MM.1S (cell line): ENCODE results near the gene CBFA2T3.
A peak's percentile ranks its signal among the peaks of the same experiment; 100 is the strongest.

Experiments
- DNase-seq: peaks from one replicate; pipeline ENCODE4 v3.0.0-alpha.2; 2015
- H2AFZ ChIP-seq: fragments of 300-600 bp; sonication (generic); 2 replicates; pipeline ENCODE4 v1.6.0; 2016; ENCODE audit warnings: antibody characterized with exemption, low read length
- H3F3A ChIP-seq: fragments of 300-600 bp; sonication (generic); 2 replicates; pipeline ENCODE4 v1.6.1; 2016; ENCODE audit warnings: mild to moderate bottlenecking, antibody characterized with exemption, low read length, moderate library complexity, mixed read lengths; ENCODE audit not compliant: insufficient read depth
- H3K27ac ChIP-seq: fragments of 300-600 bp; sonication (generic); 2 replicates; pipeline ENCODE4 v1.5.1; 2016; ENCODE audit warnings: mild to moderate bottlenecking, low read length
- H3K27me3 ChIP-seq: fragments of 300-600 bp; sonication (generic); replicated peaks from 2 replicates; pipeline ENCODE4 v1.6.0; 2016; ENCODE audit warnings: low read length; ENCODE audit not compliant: insufficient read depth
- H3K36me3 ChIP-seq: fragments of 300-600 bp; sonication (generic); replicated peaks from 2 replicates; pipeline ENCODE4 v1.6.1; 2016; ENCODE audit warnings: mild to moderate bottlenecking, low read length, mixed read lengths; ENCODE audit not compliant: insufficient read depth
- H3K4me1 ChIP-seq: fragments of 300-600 bp; sonication (generic); 2 replicates; pipeline ENCODE4 v1.6.1; 2016; ENCODE audit warnings: low read length, mixed read lengths
- H3K4me2 ChIP-seq: fragments of 300-600 bp; sonication (generic); 2 replicates; pipeline ENCODE4 v1.6.0; 2016; ENCODE audit warnings: low read depth, low read length
- H3K4me3 ChIP-seq: fragments of 300-600 bp; sonication (generic); 2 replicates; pipeline ENCODE4 v1.5.1; 2016; ENCODE audit warnings: low read length, mixed read lengths
- H3K79me2 ChIP-seq: fragments of 300-600 bp; sonication (generic); 2 replicates; pipeline ENCODE4 v1.6.1; 2016; ENCODE audit warnings: mixed run types, low read length, mixed read lengths
- H3K9ac ChIP-seq: fragments of 300-600 bp; sonication (generic); 2 replicates; pipeline ENCODE4 v1.6.1; 2016; ENCODE audit warnings: low read length, mixed read lengths
- H3K9me2 ChIP-seq: fragments of 300-600 bp; sonication (generic); replicated peaks from 2 replicates; pipeline ENCODE4 v1.6.1; 2016; ENCODE audit warnings: mild to moderate bottlenecking, low read length, mixed read lengths; ENCODE audit not compliant: insufficient read depth
- H3K9me3 ChIP-seq: fragments of 300-600 bp; sonication (generic); replicated peaks from 2 replicates; pipeline ENCODE4 v1.6.1; 2016; ENCODE audit warnings: mild to moderate bottlenecking, low read length, mixed read lengths; ENCODE audit not compliant: insufficient read depth
- H4K20me1 ChIP-seq: fragments of 300-600 bp; sonication (generic); 2 replicates; pipeline ENCODE4 v1.6.1; 2016; ENCODE audit warnings: mild to moderate bottlenecking, low read length, moderate library complexity, mixed read lengths; ENCODE audit not compliant: insufficient read depth
- EZH2 ChIP-seq: fragments of 300-600 bp; sonication (generic); optimal IDR thresholded peaks from 2 replicates; pipeline ENCODE3; 2017; ENCODE audit warnings: low read depth, mild to moderate bottlenecking, antibody characterized with exemption, low read length, mixed read lengths
- EZH2phosphoT487 ChIP-seq: fragments of 300-600 bp; sonication (generic); IDR thresholded peaks from 2 replicates; pipeline ENCODE4 v1.6.1; 2018; ENCODE audit warnings: antibody characterized with exemption, low read length
- TF ChIP-seq, protein P1 (sequence below): fragments of 300-600 bp; sonication (generic); IDR thresholded peaks from 2 replicates; pipeline ENCODE4 v1.5.1; 2016; ENCODE audit warnings: antibody characterized with exemption, low read length, mixed read lengths

Gene CBFA2T3

DNA sequence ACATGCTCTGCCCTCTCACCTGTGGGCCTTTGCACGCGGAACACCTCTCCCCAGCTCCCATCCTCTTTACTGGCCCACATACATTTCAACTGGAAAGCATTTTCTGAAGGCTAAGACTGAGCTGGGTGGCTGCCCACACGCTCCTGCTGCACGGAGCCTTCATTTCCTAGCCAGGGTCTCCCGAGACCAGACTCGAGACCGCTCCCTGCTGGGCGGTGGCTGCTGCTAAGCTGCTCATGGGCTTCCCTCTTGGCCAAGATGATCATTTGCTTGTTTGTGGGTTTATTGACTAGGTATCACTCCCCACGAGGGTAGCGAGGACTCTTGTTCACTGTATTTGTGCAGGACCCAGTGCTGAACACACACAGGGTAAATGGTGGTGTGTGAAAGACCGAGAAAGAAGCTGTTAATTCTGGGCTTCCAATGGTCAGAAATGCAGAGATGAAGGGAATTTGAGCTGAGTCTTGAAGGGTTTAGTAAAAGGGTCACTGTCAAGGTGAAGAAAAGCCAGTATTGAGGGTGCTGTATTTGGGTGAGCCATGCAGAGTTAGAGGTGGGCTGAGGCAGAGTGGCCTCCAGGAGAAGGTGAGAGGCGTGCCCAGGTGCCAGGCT, 119.2 kb downstream of the CBFA2T3 start:
- Histone ChIP-seq H3K9me3 (no peaks in the 10 kb centered on the region), H3K9me2 (no peaks in the 10 kb centered on the region), H3F3A (no peaks in the 10 kb centered on the region), H3K4me3 (peak overlapping the region; percentile 87), H4K20me1 (no peaks in the 10 kb centered on the region), H3K79me2 (peaks cover 16% of the 10 kb centered on the region), H3K27me3 (no peaks in the 10 kb centered on the region), H3K27ac (no peak overlapping the region), H3K36me3 (no peaks in the 10 kb centered on the region), H3K4me2 (peak overlapping the region; percentile 81), H3K4me1 (no peaks in the 10 kb centered on the region), H2AFZ (peak overlapping the region; percentile 65), H3K9ac (peak overlapping the region; percentile 68; the same call in 1 of the 2 replicates)
- TF ChIP-seq EZH2, result no peak
- TF ChIP-seq, protein P1, sequence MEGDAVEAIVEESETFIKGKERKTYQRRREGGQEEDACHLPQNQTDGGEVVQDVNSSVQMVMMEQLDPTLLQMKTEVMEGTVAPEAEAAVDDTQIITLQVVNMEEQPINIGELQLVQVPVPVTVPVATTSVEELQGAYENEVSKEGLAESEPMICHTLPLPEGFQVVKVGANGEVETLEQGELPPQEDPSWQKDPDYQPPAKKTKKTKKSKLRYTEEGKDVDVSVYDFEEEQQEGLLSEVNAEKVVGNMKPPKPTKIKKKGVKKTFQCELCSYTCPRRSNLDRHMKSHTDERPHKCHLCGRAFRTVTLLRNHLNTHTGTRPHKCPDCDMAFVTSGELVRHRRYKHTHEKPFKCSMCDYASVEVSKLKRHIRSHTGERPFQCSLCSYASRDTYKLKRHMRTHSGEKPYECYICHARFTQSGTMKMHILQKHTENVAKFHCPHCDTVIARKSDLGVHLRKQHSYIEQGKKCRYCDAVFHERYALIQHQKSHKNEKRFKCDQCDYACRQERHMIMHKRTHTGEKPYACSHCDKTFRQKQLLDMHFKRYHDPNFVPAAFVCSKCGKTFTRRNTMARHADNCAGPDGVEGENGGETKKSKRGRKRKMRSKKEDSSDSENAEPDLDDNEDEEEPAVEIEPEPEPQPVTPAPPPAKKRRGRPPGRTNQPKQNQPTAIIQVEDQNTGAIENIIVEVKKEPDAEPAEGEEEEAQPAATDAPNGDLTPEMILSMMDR, result peak; percentile 58
- peak; percentile 65 for DNase-seq

DNA sequence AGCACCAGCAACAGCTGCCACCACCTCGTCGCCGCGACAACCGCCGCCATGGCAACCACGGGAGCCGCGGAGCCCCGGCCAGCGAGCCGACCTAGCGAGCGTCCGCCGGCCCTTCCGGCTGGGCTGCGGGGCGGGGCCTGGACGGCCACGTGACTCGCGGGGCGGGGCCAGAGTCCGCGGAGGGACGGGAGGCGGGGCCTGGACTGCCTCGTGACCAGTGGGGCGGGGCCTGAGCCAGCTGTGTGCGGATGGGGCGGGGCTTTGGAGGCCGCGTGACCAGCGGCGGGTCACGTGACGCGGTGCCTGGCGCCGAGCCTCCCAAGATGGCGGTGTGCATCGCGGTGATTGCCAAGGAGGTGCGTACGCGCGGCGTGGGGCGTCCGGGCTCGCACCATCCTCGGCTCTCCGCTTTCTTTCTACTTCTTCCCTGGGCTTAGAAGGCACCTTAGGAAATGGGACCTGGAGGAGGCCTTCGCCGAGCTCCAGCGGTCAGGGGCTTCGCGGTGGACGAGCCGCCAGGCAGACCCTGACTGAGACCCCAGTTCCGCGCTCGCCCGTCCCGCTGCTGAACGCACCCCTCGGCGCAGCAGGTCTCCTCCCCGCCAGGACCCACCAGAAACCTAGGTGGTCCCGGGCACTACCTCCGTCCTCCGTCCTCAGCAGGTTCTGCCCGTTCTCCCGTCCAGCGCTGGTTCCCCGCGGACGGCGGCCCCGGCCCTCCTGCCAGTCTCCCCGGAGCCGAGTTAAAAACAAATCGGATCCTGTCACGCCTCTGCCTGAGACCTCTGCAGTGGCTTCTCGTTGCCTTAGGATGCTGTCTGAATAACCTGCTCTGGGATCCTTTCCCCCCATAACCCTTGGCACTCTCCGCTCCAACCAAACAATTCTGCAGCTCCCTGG, 119.9 kb downstream of the CBFA2T3 start, which contains the start of the genes GALNS and TRAPPC2L:
Gene GALNS (minus strand): TSS at position 120 of the 900 bp plus-strand sequence. CDS start 70 bp downstream, at position 50.
Gene TRAPPC2L (plus strand): TSS at position 300 of the 900 bp plus-strand sequence. CDS start 24 bp downstream, at position 324.
- Histone ChIP-seq H2AFZ (peak within 1 kb of the TSS; percentile 65), H3K4me3 (peak within 1 kb of the TSS; percentile 87), H3K27me3 (no peaks in the 10 kb centered on the region), H4K20me1 (no peaks in the 10 kb centered on the region), H3K36me3 (no peaks in the 10 kb centered on the region), H3K9me3 (no peaks in the 10 kb centered on the region), H3K9me2 (no peaks in the 10 kb centered on the region), H3K4me2 (peak within 1 kb of the TSS; percentile 81), H3K9ac (peak within 1 kb of the TSS; percentile 68; the same call in 1 of the 2 replicates), H3F3A (no peaks in the 10 kb centered on the region), H3K4me1 (no peaks in the 10 kb centered on the region), H3K27ac (no peak within 1 kb of the TSS), H3K79me2 (peaks cover 16% of the 10 kb centered on the region)
- TF ChIP-seq EZH2 (no peak), EZH2phosphoT487 (no peak)
- TF ChIP-seq, protein P1, result no peak
- peak; percentile 88 for DNase-seq

DNA sequence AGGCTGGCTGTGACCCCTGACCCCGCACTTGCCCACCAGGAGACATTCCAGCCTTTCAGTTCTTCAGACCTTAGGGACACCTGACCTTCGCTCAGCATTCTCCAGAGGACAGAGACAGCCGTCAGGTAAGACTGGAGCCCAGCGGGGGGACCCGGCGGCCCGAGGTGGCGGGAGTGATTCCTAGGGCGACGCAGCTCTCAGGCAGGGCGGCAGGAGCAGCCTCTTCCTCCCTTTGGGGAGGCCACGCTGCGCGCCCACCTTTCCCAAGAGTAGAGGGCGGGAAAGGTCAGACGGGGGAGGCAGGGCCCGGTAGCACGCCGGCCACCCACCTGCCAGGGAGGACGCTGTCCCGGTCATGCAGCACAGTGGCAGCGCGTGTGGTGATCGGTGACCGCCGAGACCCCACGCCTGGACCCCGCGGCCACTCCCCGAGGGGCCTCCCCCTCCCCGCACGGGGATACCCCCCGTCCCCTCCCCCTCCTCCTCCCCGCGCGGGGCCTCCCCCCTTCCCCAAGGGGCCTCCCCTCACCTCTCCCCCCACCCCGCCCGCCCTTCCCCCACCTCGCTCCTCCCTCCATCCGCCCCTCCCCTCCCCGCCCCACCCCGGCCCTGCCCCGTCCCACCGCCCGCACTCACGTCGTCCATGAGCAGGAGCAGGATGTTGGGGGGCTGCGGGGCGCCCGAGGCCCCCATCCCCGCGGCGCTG, 120.7 kb downstream of the CBFA2T3 start:
- H3K4me1 ChIP-seq, result no peaks in the 10 kb centered on the region
- H4K20me1 ChIP-seq, result no peaks in the 10 kb centered on the region
- H3K79me2 ChIP-seq, result peaks cover 16% of the 10 kb centered on the region
- H3K27me3 ChIP-seq, result no peaks in the 10 kb centered on the region
- H3K4me2 ChIP-seq, result peak overlapping the region; percentile 52
- no peaks in the 10 kb centered on the region for H3K9me2 ChIP-seq
- no peak for DNase-seq
- H3K4me3 ChIP-seq, result peak overlapping the region; percentile 41; the same call in 1 of the 2 replicates
- no peak overlapping the region for H3K9ac ChIP-seq
- H3K36me3 ChIP-seq, result no peaks in the 10 kb centered on the region
- no peak overlapping the region for H3K27ac ChIP-seq
- no peak overlapping the region for H2AFZ ChIP-seq
- TF ChIP-seq EZH2phosphoT487 (no peak), EZH2 (no peak)
- TF ChIP-seq, protein P1, result no peak
- no peaks in the 10 kb centered on the region for H3F3A ChIP-seq
- no peaks in the 10 kb centered on the region for H3K9me3 ChIP-seq
